ENCODE data around the gene ZNF800.

DNA sequence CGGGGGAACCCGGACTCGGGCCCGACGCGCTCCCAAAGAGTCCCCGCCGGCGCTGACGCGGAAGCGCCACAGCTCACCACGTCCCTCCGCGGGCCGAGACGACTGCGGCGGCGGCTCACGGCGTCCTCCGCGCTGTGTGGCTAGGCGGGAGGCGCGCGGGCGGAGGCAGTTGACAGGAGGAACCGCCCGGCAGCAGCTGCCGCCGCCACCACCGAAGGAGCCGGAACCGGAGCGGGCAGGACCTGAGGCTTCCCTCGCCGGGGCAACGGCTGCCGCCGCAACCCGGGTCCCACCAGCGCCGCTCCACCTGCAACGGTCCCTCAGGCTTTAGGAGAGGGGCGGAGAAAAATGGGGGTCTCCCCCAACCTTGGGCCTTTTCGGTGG is 334 bp downstream of the ZNF800 start:
- TF ChIP-seq POLR2AphosphoS5 (IDR thresholded peaks at IDR 0.05; ENCODE audit: low read depth, low read length) (no peak), TAF1 (IDR thresholded peaks at IDR 0.05; ENCODE audit: borderline replicate concordance, insufficient read depth, low read length) (no peak)
- TF ChIP-seq, protein P1, sequence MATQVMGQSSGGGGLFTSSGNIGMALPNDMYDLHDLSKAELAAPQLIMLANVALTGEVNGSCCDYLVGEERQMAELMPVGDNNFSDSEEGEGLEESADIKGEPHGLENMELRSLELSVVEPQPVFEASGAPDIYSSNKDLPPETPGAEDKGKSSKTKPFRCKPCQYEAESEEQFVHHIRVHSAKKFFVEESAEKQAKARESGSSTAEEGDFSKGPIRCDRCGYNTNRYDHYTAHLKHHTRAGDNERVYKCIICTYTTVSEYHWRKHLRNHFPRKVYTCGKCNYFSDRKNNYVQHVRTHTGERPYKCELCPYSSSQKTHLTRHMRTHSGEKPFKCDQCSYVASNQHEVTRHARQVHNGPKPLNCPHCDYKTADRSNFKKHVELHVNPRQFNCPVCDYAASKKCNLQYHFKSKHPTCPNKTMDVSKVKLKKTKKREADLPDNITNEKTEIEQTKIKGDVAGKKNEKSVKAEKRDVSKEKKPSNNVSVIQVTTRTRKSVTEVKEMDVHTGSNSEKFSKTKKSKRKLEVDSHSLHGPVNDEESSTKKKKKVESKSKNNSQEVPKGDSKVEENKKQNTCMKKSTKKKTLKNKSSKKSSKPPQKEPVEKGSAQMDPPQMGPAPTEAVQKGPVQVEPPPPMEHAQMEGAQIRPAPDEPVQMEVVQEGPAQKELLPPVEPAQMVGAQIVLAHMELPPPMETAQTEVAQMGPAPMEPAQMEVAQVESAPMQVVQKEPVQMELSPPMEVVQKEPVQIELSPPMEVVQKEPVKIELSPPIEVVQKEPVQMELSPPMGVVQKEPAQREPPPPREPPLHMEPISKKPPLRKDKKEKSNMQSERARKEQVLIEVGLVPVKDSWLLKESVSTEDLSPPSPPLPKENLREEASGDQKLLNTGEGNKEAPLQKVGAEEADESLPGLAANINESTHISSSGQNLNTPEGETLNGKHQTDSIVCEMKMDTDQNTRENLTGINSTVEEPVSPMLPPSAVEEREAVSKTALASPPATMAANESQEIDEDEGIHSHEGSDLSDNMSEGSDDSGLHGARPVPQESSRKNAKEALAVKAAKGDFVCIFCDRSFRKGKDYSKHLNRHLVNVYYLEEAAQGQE (IDR thresholded peaks at IDR 0.05; ENCODE audit: insufficient read depth in 1 of 2, low read depth in 2 of 2, low read length in 2 of 2), result no peak

All from PFSK-1 (cell line).